Stimulated activated CD4-positive, alpha-beta T cell treated with anti-CD3 and anti-CD28 coated beads, Interleukin-15, amount 100 ng/mL, for 24 hours (primary cell): ENCODE results near the gene TMCC1.
"Not testable (repeated sequence)": the region's sequence is repeated elsewhere in the genome, so short reads cannot be mapped to it uniquely, and the experiment has no call there.

Experiments used
- DNase-seq: peaks from one replicate; pipeline ENCODE4 v3.0.0-alpha.2; 2020

Gene TMCC1

GRCh38 chr3:129892486-129892856 is 1.0 kb downstream of the TMCC1 start:
- DNase-seq = peak; percentile 22

GRCh38 chr3:129890891-129891290 is 2.6 kb downstream of the TMCC1 start:
- no peak for DNase-seq

GRCh38 chr3:129890125-129890524 is 3.4 kb downstream of the TMCC1 start:
- DNase-seq = no peak

GRCh38 chr3:129888771-129889170 is 4.7 kb downstream of the TMCC1 start:
- DNase-seq = no peak

- no peak for DNase-seq
Observed at GRCh38 chr3:129881261-129881660, 12.2 kb downstream of the TMCC1 start.

- DNase-seq = no peak
Observed at GRCh38 chr3:129878355-129878754, 15.2 kb downstream of the TMCC1 start.

- not testable (repeated sequence) for DNase-seq
Observed at GRCh38 chr3:129874479-129874878, 19.0 kb downstream of the TMCC1 start.

- DNase-seq = no peak
Observed at GRCh38 chr3:129868912-129869311, 24.6 kb downstream of the TMCC1 start.

- DNase-seq = no peak
Observed at GRCh38 chr3:129867506-129868124, 25.9 kb downstream of the TMCC1 start.

- DNase-seq = no peak
Observed at GRCh38 chr3:129865806-129866205, 27.7 kb downstream of the TMCC1 start.

- DNase-seq = no peak
Observed at GRCh38 chr3:129864519-129864918, 29.0 kb downstream of the TMCC1 start.

- DNase-seq = no peak
Observed at GRCh38 chr3:129859272-129859671, 34.2 kb downstream of the TMCC1 start.

- no peak for DNase-seq
Observed at GRCh38 chr3:129857899-129858298, 35.6 kb downstream of the TMCC1 start.

- DNase-seq = not testable (repeated sequence)
Observed at GRCh38 chr3:129856790-129857189, 36.7 kb downstream of the TMCC1 start.

- DNase-seq = no peak
Observed at GRCh38 chr3:129855832-129856419, 37.6 kb downstream of the TMCC1 start.

- no peak for DNase-seq
Observed at GRCh38 chr3:129855170-129855831, 38.2 kb downstream of the TMCC1 start.

- DNase-seq = no peak
Observed at GRCh38 chr3:129854460-129854859, 39.1 kb downstream of the TMCC1 start.

GRCh38 chr3:129845956-129846355 is 47.6 kb downstream of the TMCC1 start:
- no peak for DNase-seq

GRCh38 chr3:129840707-129841360 is 52.7 kb downstream of the TMCC1 start:
- DNase-seq = no peak

- no peak for DNase-seq
Observed at GRCh38 chr3:129838086-129838485, 55.4 kb downstream of the TMCC1 start.

- DNase-seq = no peak
Observed at GRCh38 chr3:129837065-129837642, 56.4 kb downstream of the TMCC1 start.

- DNase-seq = no peak
Observed at GRCh38 chr3:129836381-129837064, 57.0 kb downstream of the TMCC1 start.

- no peak for DNase-seq
Observed at GRCh38 chr3:129835198-129835597, 58.3 kb downstream of the TMCC1 start.
